Measurements from ENCODE around the gene PIK3CA. TPM values are rescaled to one million over a fixed set of nuclear protein-coding genes. Genes with fewer than 3 reads are reported as not detected.
"Not testable (repeated sequence)": the region's sequence is repeated elsewhere in the genome, so short reads cannot be mapped to it uniquely, and the experiment has no call there.

The PIK3CA gene
- total RNA-seq, 4 donors from 2014 or later = 7.3 to 12.4 (median 10.9) TPM

- no peak overlapping the region for H3K4me3 ChIP-seq
- H3K9me3 ChIP-seq = no peaks in the 10 kb centered on the region
- TF ChIP-seq, protein P1, sequence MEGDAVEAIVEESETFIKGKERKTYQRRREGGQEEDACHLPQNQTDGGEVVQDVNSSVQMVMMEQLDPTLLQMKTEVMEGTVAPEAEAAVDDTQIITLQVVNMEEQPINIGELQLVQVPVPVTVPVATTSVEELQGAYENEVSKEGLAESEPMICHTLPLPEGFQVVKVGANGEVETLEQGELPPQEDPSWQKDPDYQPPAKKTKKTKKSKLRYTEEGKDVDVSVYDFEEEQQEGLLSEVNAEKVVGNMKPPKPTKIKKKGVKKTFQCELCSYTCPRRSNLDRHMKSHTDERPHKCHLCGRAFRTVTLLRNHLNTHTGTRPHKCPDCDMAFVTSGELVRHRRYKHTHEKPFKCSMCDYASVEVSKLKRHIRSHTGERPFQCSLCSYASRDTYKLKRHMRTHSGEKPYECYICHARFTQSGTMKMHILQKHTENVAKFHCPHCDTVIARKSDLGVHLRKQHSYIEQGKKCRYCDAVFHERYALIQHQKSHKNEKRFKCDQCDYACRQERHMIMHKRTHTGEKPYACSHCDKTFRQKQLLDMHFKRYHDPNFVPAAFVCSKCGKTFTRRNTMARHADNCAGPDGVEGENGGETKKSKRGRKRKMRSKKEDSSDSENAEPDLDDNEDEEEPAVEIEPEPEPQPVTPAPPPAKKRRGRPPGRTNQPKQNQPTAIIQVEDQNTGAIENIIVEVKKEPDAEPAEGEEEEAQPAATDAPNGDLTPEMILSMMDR (IDR thresholded peaks at IDR 0.05) = no peak
- no peak for TF ChIP-seq POLR2A (IDR thresholded peaks at IDR 0.05)
Observed at GRCh38 chr3:179247289-179248015, 99.3 kb downstream of the PIK3CA start.

GRCh38 chr3:179250803-179251476 is 102.8 kb downstream of the PIK3CA start, which contains the start of gene KCNMB3:
Gene KCNMB3, minus strand, starts transcription at chr3:179251114. Its CDS starts 124 bp downstream, at chr3:179250990.
- Histone ChIP-seq H3K27me3 (no peaks in the 10 kb centered on the region), H3K4me3 (no peak within 1 kb of the TSS), H3K9me3 (no peaks in the 10 kb centered on the region), H3K4me1 (no peaks in the 10 kb centered on the region), H3K36me3 (no peaks in the 10 kb centered on the region), H3K27ac (no peak within 1 kb of the TSS)
- TF ChIP-seq POLR2A (IDR thresholded peaks at IDR 0.05) = no peak
- TF ChIP-seq, protein P1 (IDR thresholded peaks at IDR 0.05) = no peak
- no peak for DNase-seq

More at GRCh38 chr3:179247289-179248015, 99.3 kb downstream of the PIK3CA start:
- Histone ChIP-seq H3K36me3 (no peaks in the 10 kb centered on the region), H3K4me1 (no peaks in the 10 kb centered on the region), H3K27ac (no peak overlapping the region), H3K27me3 (no peaks in the 10 kb centered on the region)
- no peak for DNase-seq

DNA sequence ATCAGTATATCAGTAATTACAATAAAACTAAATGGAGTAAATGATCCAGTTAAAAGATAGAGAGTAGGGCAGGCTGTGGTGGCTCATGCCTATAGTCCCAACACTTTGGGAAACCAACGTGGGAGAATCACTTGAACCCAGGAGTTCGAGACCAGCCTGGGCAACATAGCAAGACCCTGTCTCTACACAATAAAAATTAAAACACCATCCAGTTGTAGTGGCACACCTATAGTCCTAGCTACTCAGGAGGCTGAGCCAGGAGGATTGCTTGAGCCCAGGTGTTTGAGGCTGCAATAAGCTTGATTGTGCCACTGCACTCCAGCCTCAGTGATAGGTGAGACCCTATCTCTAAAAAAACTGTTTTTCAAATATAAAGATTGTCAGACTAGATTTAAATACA is 108.7 kb downstream of the PIK3CA start:
- no peak for DNase-seq
- Histone ChIP-seq H3K4me3 (no peak overlapping the region), H3K4me1 (peaks cover 0 to 3% (median 0%) of the 10 kb centered on the region in 4 donors), H3K9me3 (no peaks in the 10 kb centered on the region), H3K27ac (no peak overlapping the region), H3K27me3 (no peaks in the 10 kb centered on the region), H3K36me3 (no peaks in the 10 kb centered on the region)
- TF ChIP-seq, protein P1 (IDR thresholded peaks at IDR 0.05) = no peak
- TF ChIP-seq POLR2A (IDR thresholded peaks at IDR 0.05) = no peak

DNA sequence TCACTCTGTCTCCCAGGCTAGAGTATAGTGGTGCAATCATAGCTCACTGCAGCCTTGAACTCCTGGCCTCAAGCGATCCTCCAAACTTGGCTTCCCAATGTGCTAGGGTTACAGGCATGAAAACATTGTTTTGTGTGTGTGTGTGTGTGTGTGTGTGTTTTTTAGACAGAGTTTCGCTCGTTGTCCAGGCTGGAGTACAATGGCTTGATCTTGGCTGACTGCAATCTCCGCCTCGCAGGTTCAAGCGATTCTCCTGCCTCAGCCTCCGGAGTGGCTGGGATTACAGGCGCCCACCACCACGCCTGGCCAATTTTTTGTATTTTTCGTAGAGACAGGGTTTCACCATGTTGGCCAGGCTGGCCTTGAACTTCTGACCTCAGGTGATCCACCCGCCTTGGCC is 109.6 kb downstream of the PIK3CA start:
- not testable (repeated sequence) for H3K27ac ChIP-seq, H3K9me3 ChIP-seq, H3K27me3 ChIP-seq, DNase-seq, H3K4me3 ChIP-seq, H3K36me3 ChIP-seq, H3K4me1 ChIP-seq

DNA sequence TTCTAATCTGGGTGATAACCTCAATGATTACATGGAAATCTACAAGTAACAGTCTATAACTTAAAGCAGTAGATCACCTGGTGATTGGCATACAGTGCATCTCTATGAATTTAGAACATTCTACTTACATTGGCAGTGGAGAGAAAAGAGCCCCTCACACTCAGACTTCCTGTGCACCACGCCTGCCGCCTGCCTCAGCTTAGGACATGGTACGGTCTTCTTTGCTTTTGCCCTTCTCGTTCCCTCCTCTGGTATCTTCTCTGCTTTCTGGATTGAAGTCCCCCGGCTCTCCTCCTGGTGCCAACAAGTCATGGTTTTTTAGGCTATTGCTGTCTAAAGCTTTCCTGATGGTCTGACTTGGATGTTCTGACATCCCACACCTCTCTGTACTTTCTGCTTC is 110.7 kb downstream of the PIK3CA start:
- TF ChIP-seq, protein P1 (IDR thresholded peaks at IDR 0.05) = no peak
- no peak for TF ChIP-seq POLR2A (IDR thresholded peaks at IDR 0.05)
- no peak overlapping the region for H3K4me3 ChIP-seq
- no peak for DNase-seq
- no peaks in the 10 kb centered on the region for H3K27me3 ChIP-seq
- no peaks in the 10 kb centered on the region for H3K9me3 ChIP-seq
- H3K27ac ChIP-seq = no peak overlapping the region
- no peaks in the 10 kb centered on the region for H3K36me3 ChIP-seq
- peaks cover 0 to 5% (median 0%) of the 10 kb centered on the region in 4 donors for H3K4me1 ChIP-seq

- not testable (repeated sequence) for H3K36me3 ChIP-seq, DNase-seq, H3K4me1 ChIP-seq, H3K9me3 ChIP-seq, H3K27me3 ChIP-seq, H3K4me3 ChIP-seq, H3K27ac ChIP-seq
Observed at GRCh38 chr3:179259959-179260756, 112.0 kb downstream of the PIK3CA start.
